GM10266 (cell line): ENCODE measurements around the gene CCDC50.

Source experiments
- DNase-seq: peaks from one replicate; pipeline ENCODE4 v3.0.0; 2012; ENCODE audit errors: extremely low spot score
- TF ChIP-seq, protein P1 (sequence below): IDR thresholded peaks from 2 replicates; pipeline ENCODE4 v1.5.1; 2012; ENCODE audit warnings: mild to moderate bottlenecking, low read depth; ENCODE audit not compliant: control insufficient read depth, insufficient read depth; ENCODE audit errors: missing control alignments

The CCDC50 gene

DNA sequence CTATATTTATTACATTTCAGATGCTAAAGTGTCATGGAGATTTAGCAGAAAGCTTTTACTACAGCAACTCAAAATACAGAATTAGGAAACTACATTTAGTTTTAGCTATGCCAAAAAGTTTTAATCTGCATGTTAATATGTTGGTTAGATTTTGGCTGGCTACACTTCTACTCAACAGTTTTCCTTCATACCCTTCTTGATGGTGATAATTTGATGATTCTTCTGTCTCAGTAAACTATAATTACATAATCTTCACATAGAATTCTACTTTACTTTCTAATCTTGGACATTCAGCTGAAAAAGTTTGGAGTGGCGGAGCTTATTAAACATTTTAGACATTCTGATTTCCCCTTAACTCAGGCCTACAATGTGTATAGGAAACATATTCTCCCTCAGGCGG lies 11.2 kb downstream of the CCDC50 start:
- TF ChIP-seq, protein P1, sequence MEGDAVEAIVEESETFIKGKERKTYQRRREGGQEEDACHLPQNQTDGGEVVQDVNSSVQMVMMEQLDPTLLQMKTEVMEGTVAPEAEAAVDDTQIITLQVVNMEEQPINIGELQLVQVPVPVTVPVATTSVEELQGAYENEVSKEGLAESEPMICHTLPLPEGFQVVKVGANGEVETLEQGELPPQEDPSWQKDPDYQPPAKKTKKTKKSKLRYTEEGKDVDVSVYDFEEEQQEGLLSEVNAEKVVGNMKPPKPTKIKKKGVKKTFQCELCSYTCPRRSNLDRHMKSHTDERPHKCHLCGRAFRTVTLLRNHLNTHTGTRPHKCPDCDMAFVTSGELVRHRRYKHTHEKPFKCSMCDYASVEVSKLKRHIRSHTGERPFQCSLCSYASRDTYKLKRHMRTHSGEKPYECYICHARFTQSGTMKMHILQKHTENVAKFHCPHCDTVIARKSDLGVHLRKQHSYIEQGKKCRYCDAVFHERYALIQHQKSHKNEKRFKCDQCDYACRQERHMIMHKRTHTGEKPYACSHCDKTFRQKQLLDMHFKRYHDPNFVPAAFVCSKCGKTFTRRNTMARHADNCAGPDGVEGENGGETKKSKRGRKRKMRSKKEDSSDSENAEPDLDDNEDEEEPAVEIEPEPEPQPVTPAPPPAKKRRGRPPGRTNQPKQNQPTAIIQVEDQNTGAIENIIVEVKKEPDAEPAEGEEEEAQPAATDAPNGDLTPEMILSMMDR: no peak
- no peak for DNase-seq

DNA sequence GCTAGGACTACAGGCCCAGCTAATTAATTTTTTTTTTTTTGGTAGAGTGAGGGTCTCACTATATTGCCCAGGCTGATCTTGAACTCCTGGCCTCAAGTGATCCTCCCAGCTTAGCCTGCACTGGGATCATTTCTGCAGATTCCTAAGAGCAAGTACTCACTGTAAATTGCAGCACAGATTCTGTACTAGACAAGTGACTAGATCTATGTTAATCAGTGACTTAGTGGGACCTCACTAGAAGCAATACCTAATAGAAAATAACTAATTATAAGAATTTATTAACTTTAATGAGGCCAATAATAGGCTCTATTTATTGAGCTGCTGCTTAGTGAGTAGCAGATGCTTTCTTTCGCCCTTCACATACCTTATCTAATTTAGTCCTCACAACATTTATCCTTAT lies 11.8 kb downstream of the CCDC50 start:
- TF ChIP-seq, protein P1: no peak
- no peak for DNase-seq

DNA sequence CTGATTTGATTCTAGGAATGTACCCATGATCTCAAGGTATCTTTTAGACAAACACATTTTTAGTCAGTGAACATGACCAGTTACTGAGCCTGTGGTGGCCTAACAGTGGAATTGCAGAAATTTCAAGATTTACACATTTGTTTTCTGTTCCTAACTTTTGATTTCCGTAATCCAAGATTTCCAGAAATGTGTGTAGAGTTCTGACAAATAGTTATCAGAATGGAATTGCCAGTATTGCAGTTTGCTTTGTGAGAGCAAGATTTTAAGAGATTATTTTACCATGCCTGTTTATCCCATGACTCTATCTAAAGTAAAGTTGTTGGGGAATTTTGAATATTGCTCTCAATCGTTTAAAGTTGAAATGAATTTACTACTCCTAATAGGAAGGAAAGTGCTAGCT lies 12.8 kb downstream of the CCDC50 start:
- no peak for DNase-seq
- TF ChIP-seq, protein P1: no peak

DNA sequence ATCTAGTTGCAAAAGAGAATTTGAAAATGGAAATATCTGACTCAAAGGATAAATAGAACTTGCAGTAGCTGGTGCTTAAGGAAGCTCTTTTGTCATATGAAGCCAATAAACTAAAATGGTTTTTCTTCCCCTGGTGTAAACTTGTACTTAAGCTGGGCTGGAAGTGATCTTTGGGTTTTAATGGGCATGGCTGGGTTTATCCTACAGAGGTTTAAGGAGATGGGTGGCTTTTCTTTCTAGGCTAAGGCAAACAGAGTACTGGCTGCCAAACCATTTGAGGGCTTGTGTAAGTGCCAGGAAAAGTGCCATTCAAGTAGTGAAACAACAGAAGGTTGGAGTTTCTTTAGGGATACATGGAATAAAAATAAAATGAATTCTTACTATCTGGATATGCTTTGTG lies 13.2 kb downstream of the CCDC50 start:
- DNase-seq: no peak
- TF ChIP-seq, protein P1: no peak

DNA sequence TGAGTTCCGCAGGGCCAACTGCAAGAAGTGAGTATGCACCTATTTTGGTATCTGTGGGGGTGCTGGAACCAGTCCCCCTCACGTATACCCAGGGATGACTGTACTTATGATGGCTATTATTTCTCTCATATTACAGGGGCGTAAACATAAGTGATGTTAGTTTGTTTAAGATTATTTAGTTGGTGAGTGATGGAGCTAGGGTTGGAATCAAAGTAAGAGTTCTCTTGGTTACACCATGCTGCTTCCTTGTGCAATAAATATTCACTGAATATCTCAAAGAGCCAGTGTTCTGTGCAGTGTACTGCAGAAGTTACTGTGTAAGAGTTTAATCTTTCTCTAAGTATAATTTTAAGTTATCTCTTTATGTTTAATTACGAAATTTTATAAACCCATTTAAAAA lies 13.9 kb downstream of the CCDC50 start:
- no peak for DNase-seq
- TF ChIP-seq, protein P1: no peak

DNA sequence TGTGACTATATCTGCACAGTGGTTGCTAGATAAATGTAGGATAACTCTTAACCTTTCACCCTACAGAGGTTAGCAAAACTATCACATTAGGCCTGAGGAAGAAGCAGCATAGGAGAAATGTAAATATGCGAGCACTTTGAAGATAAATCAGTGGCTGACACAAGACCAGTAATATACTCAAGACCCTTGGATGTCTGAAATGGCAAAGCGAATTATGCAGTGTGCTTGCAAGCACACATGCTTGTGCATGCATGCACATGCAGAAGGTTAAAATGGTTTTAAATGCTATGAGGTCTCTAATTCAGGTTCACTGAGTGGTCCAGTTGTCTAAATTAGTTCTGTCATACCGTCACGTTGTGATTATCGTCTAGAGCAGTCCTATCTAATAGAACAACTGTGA lies 14.7 kb downstream of the CCDC50 start:
- DNase-seq: no peak
- TF ChIP-seq, protein P1: no peak

DNA sequence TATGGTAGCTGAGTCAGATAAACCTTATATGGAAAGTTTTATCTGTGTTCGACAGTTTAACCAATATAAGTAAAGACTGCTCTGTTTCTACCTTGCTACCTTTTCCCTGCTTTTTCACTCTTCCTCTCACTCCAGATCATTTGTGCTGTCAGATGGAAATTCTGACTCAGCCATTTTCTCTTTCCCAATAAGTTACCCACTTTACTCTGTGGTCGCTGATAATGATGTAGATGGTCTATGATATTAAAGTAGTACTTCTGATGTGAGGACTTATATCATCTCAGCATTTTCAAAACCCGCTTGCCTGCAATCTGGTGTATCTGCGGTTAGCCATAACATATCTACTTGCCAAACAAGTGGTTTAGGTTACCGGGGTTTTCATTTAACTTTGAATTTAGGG lies 16.1 kb downstream of the CCDC50 start:
- TF ChIP-seq, protein P1: no peak
- no peak for DNase-seq
